ENCODE results near the gene ILDR2.

- TF ChIP-seq CTCF (IDR thresholded peaks at IDR 0.05): no peak
- no peak for TF ChIP-seq EP300 (IDR thresholded peaks at IDR 0.05; ENCODE audit: low read depth)
- no peak for TF ChIP-seq POLR2AphosphoS5 (IDR thresholded peaks at IDR 0.05)
- no peak for TF ChIP-seq POLR2A (IDR thresholded peaks at IDR 0.05)
Measured at GRCh38 chr1:166903232-166903631, 72.1 kb downstream of the ILDR2 start.

All from transverse colon (tissue), 4 donors.